Common myeloid progenitor, CD34-positive (primary cell): ENCODE data around the gene CLSTN3.

Source experiments
- CTCF ChIA-PET: fragments of 350-600 bp; sonication (Branson Sonifier 250); formaldehyde crosslinking; loops from one replicate; lab custom pipeline; 2021; ENCODE audit warnings: antibody characterized with exemption; lab: Charles Lee
- POLR2A ChIA-PET: fragments of 350-600 bp; sonication (Branson Sonifier 250); formaldehyde crosslinking; loops from one replicate; lab custom pipeline; 2021; ENCODE audit warnings: antibody characterized with exemption; lab: Charles Lee
- DNase-seq, 3 donors: peaks; one replicate each; pipeline versions ENCODE4 v3.0.0 to v3.0.0-alpha.2; 2013
- H3K27ac ChIP-seq, 2 experiments: 1 replicate in 1 of 2; 2 replicates in 1 of 2; pipeline ENCODE4 v1.7.0; 2013; ENCODE audit warnings: inconsistent platforms in 2 of 2, low read length in 2 of 2, mild to moderate bottlenecking in 2 of 2, low read depth in 1 of 2, moderate library complexity in 1 of 2; ENCODE audit not compliant: severe bottlenecking in 2 of 2, insufficient read depth in 1 of 2, poor library complexity in 1 of 2
- H3K27me3 ChIP-seq, 5 experiments: replicated peaks in 2 of 5; 1 replicate in 3 of 5; 2 replicates in 2 of 5; pipeline versions ENCODE4 v1.6.1 to v1.7.0; 2013; ENCODE audit warnings: low read length in 4 of 5, mild to moderate bottlenecking in 2 of 5, moderate library complexity in 2 of 5, inconsistent platforms in 1 of 5; ENCODE audit not compliant: insufficient read depth in 5 of 5, control insufficient read depth in 4 of 5
- H3K36me3 ChIP-seq, 4 experiments: 1 replicate in 2 of 4; 2 replicates in 2 of 4; pipeline versions ENCODE4 v1.6.1 to v1.7.0; 2013; ENCODE audit warnings: low read length in 3 of 4, control low read depth in 1 of 4, mild to moderate bottlenecking in 1 of 4; ENCODE audit not compliant: control insufficient read depth in 4 of 4, insufficient read depth in 4 of 4
- H3K4me1 ChIP-seq, 4 experiments: 1 replicate in 3 of 4; 2 replicates in 1 of 4; pipeline versions ENCODE4 v1.6.1 to v1.7.1; 2013; ENCODE audit warnings: low read length in 3 of 4, mild to moderate bottlenecking in 3 of 4, control low read depth in 1 of 4, inconsistent platforms in 1 of 4, moderate library complexity in 1 of 4; ENCODE audit not compliant: control insufficient read depth in 4 of 4, insufficient read depth in 4 of 4; ENCODE audit errors: control extremely low read depth in 1 of 4
- H3K4me3 ChIP-seq, 7 experiments: 1 replicate in 4 of 7; 2 replicates in 3 of 7; pipeline versions ENCODE4 v1.5.1 to v1.7.0; 2013; ENCODE audit warnings: mild to moderate bottlenecking in 7 of 7, low read length in 6 of 7, moderate library complexity in 6 of 7, inconsistent platforms in 2 of 7, low read depth in 2 of 7, control low read depth in 1 of 7; ENCODE audit not compliant: insufficient read depth in 4 of 7, control insufficient read depth in 1 of 7; ENCODE audit errors: extremely low read depth in 1 of 7
- H3K9me3 ChIP-seq, 5 experiments: 1 replicate in 4 of 5; 2 replicates in 1 of 5; pipeline versions ENCODE4 v1.6.1 to v1.7.1; 2013; ENCODE audit warnings: low read length in 4 of 5, mild to moderate bottlenecking in 2 of 5, inconsistent platforms in 1 of 5, low read depth in 1 of 5, moderate library complexity in 1 of 5; ENCODE audit not compliant: control insufficient read depth in 4 of 5, insufficient read depth in 2 of 5; ENCODE audit errors: control extremely low read depth in 1 of 5
- WGBS: methylation state at CpG from one replicate; pipeline ENCODE4 v1.1.5; 2013; ENCODE audit not compliant: insufficient coverage; 5-methylcytosine and 5-hydroxymethylcytosine counted together

The CLSTN3 gene

DNA sequence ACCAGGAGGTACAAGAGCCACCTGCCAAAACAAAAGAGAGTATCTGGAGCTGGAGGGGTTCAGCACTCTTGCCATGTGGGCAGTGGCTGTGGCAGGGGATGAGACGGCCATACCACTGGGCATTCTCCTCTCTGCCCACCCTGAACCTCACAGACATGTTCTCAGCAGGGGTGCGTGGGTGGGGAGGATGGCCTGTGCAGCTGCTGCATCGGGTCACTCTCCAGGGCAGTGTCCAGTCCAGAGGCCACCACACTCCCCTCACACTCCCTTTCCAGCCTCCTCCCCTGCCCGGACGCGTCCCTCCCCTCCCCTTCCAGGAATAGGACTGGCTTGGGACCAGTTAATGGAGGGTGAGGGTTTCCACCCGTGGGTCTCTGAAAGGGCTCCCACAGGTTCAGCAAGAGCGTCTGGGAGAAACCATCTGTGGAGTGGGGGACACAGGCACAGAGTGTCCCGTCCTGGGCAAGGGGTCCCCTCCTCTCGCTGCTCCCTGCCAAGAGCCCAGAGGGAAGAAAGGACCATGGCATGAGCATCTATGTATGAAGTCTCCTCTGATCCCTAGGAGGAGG lies 38.4 kb upstream of the CLSTN3 start:
- H3K4me3 ChIP-seq: peak overlapping the region in 4 of 7 experiments; percentile 65 to 89 (median 72)
- no peak for DNase-seq
- H3K27ac ChIP-seq: no peak overlapping the region
- peaks cover 0 to 6% (median 2%) of the 10 kb centered on the region in 4 experiments for H3K36me3 ChIP-seq
- H3K4me1 ChIP-seq: peaks cover 0 to 12% (median 5%) of the 10 kb centered on the region in 4 experiments
- POLR2A ChIA-PET: no interaction called here
- CTCF ChIA-PET: interaction anchor here (0.9 to 8.1 kb wide), 19 partner anchors 10 to 219 kb away, joined by 3 to 55 read pairs (median 4); partner anchors contain the start of genes C12orf57, C1RL, LPCAT3 and SPSB2
- no peaks in the 10 kb centered on the region for H3K9me3 ChIP-seq
- no peaks in the 10 kb centered on the region for H3K27me3 ChIP-seq
- WGBS: 74% methylated on average over 6 of the region's 10 CpGs

DNA sequence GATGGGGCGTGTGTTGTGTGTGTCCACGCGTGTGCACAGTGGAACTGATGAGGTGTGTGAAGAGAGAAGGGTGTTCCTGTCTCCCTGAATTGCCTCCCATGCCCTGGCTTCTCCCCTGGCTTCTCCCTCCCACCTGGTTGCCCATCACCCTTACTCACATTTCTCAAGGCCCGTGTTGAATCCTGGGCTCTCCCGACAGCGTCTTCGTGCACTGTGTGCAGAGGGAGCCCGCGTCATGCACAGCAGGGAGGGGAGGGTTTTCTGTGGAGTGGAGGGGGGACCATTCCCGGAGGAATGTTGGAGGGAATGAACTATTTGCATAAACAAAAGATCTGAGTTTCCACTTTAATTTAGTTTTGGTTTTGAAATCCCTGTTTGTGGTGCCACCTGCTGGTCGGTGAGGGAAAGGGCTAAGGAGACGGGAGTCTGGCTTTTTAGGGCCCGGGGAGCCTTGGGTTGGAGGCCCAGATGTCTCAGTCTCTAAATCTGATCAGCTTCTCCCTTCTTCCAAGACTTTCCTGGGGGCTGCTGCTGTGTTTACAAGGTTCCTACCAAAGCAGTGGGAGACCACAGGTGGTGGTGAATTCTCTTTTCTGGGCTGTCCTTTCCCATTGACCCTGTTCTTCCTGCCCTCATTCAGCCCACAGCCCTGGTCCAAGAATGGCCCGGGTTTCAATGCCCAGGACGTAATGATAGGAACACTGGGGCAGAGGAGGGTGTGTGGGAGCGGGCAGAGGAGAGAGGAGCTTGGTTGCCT lies 37.8 kb upstream of the CLSTN3 start, which contains the start of gene C1R:
Gene C1R, minus strand, starts transcription at position 217 of the 757 bp plus-strand sequence. Its CDS starts 57 bp downstream, at position 160.
- Histone ChIP-seq H3K9me3 (no peaks in the 10 kb centered on the region), H3K4me3 (peak within 1 kb of the TSS; percentile 19 to 89 (median 65)), H3K27me3 (no peaks in the 10 kb centered on the region), H3K36me3 (peaks cover 0 to 10% (median 2%) of the 10 kb centered on the region in 4 experiments), H3K27ac (no peak within 1 kb of the TSS), H3K4me1 (peaks cover 0 to 12% (median 5%) of the 10 kb centered on the region in 4 experiments)
- WGBS: 24% methylated on average over 6 of the region's 16 CpGs
- CTCF ChIA-PET: interaction anchor here (0.8 to 8.1 kb wide), 17 partner anchors 10 to 186 kb away, joined by 3 to 55 read pairs (median 4); partner anchors contain the start of genes C12orf57, C1RL and C1S
- POLR2A ChIA-PET: no interaction called here
- DNase-seq: peak; percentile 61 to 78 (median 68)

DNA sequence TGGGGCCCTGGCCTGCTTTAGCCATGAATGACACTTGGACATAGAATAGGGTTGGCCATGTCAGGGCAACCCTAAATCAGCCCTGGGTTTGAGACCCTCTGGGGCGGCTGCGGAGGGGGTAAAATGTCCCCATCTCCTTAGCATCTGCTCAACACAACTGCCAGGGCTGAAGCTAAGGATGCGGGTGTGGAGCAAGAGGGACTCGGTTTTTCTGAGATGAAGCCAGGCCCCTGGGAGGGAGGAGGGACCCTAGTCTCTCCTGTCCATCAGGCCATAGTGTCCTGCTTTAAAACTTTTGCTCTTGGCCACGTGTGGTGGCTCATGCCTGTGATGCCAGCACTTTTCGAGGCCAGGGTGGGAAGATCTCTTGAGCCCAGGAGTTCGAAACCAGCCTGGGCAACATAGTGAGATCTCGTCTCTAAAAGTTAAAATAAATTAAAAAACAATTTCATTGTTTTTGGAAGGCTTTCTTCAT lies 37.1 kb upstream of the CLSTN3 start:
- WGBS: 75% methylated on average over 4 of the region's 8 CpGs
- DNase-seq: no peak
- CTCF ChIA-PET: interaction anchor here (0.7 to 8.1 kb wide), 21 partner anchors 9 to 187 kb away, joined by 3 to 55 read pairs (median 4); partner anchors contain the start of genes C12orf57, C1RL and C1S
- Histone ChIP-seq H3K9me3 (no peaks in the 10 kb centered on the region), H3K36me3 (peaks cover 0 to 14% (median 4%) of the 10 kb centered on the region in 4 experiments), H3K27ac (no peak overlapping the region), H3K4me3 (no peak overlapping the region), H3K27me3 (no peaks in the 10 kb centered on the region), H3K4me1 (peaks cover 0 to 12% (median 5%) of the 10 kb centered on the region in 4 experiments)
- POLR2A ChIA-PET: no interaction called here

DNA sequence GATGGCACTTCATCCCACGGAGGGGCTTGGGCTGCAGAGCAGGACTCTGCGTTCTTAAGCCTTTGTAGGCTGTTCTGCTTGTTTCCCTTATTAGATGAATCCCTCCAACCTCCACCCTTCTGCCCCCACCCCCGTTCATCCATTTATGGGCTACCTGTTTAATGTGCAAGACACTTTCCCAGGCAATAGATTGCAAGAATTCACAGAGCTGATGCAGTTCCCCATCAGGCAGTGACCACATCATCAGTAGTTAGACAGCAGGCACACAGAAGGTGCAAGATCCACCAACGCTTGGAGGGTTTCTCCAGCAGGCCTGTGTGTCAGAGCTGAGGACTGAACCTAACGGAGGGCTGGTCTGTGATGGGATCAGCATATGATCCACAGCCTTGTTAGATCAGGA lies 36.7 kb upstream of the CLSTN3 start:
- H3K27me3 ChIP-seq: no peaks in the 10 kb centered on the region
- POLR2A ChIA-PET: no interaction called here
- H3K4me3 ChIP-seq: no peak overlapping the region
- H3K27ac ChIP-seq: no peak overlapping the region
- 78% methylated on average over 5 of the region's 5 CpGs for WGBS
- CTCF ChIA-PET: interaction anchor here (0.7 to 8.1 kb wide), 18 partner anchors 9 to 187 kb away, joined by 3 to 55 read pairs (median 5); partner anchors contain the start of genes C12orf57, C1RL and C1S
- no peak for DNase-seq
- H3K9me3 ChIP-seq: no peaks in the 10 kb centered on the region
- peaks cover 0 to 17% (median 6%) of the 10 kb centered on the region in 4 experiments for H3K36me3 ChIP-seq
- H3K4me1 ChIP-seq: peaks cover 0 to 12% (median 5%) of the 10 kb centered on the region in 4 experiments

DNA sequence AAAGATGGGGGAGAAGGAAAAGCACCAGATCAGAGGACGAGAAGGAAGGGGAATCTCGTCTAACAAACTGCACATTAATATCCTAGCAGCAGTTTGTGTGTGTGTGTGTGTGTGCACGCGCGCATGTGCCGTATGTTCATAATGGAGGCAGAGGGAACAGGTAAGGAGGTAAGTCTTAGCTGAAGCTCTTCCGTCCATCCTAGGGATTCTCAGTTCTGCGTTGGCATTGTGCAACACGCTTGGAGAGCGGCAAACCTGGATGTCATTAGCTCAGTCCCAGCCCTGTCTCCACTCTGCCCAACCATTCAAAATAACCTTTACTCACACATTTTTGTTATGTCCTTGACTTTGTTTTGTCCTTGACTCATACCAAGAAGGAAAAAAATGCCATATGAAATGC lies 36.3 kb upstream of the CLSTN3 start:
- Histone ChIP-seq H3K27ac (no peak overlapping the region), H3K4me3 (no peak overlapping the region), H3K4me1 (peaks cover 0 to 12% (median 5%) of the 10 kb centered on the region in 4 experiments), H3K36me3 (peaks cover 0 to 20% (median 6%) of the 10 kb centered on the region in 4 experiments), H3K27me3 (no peaks in the 10 kb centered on the region), H3K9me3 (no peaks in the 10 kb centered on the region)
- ChIA-PET POLR2A (no interaction called here), CTCF (interaction anchor here (0.9 to 8.1 kb wide), 13 partner anchors 8 to 169 kb away, joined by 3 to 55 read pairs (median 5); partner anchors contain the start of genes C1RL and C1S)
- WGBS: 70% methylated on average over 7 of the region's 10 CpGs
- no peak for DNase-seq

DNA sequence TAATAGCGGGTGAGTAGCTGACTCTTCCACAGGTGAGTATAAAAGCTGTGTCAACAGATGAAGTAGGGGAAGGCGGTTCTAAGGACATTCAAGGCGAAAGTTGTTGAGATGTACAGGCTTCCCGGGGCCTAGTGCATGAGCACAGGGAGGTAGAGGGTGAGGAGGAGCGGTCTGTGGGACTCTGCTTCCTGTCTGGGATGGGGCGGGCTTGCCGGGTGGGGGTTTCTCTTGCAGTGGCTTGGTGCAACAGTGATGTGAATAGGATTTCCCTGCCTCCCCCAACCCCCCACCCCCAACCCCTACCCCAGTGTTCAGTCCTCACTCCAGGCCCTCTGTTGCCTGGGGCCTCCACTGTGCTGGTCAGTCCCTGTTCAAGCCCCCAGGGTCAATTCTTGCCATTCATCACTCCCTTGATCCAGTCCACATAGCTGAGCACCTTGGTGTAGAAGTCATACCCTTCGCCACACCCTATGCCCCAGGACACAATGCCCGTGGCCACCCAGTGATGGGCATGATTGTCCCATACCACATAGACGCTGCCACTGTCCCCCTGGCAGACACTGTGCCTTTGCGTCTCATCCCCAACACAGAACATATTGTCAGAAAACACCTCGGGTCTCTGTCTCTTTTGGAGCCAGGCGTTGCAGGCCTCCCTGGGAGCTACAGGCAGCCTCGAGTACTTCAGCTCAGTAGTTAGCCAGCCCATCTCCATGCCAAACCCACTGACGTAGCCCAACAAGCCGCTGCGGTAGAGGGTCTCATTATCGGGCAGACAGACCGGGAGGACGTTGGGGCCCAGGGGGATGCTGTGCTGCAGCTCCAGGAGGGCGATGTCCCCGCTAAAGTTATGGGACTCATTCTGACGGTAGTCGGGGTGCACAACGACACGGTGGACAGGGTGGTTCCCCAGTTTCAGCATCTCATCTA lies 33.9 kb upstream of the CLSTN3 start:
- no peak overlapping the region for H3K27ac ChIP-seq
- DNase-seq: no peak
- whole genome bisulfite sequencing: 97% methylated on average over 19 of the region's 26 CpGs
- H3K9me3 ChIP-seq: no peaks in the 10 kb centered on the region
- ChIA-PET POLR2A (no interaction called here), CTCF (interaction anchor here (0.8 to 1.5 kb wide), 8 partner anchors 8 to 147 kb away, joined by 3 to 7 read pairs (median 3); partner anchors contain the start of gene C1RL)
- peaks cover 0 to 13% (median 8%) of the 10 kb centered on the region in 4 experiments for H3K4me1 ChIP-seq
- no peaks in the 10 kb centered on the region for H3K27me3 ChIP-seq
- H3K4me3 ChIP-seq: no peak overlapping the region
- peaks cover 0 to 25% (median 13%) of the 10 kb centered on the region in 4 experiments for H3K36me3 ChIP-seq
